SH-SY5Y (cell line): ENCODE results near the gene GCG.

Experiments
- GATA2 ChIP-seq: IDR thresholded peaks from 2 replicates; pipeline ENCODE4 v1.6.1; 2011; ENCODE audit warnings: mild to moderate bottlenecking, low read depth, low read length
- GATA3 ChIP-seq: IDR thresholded peaks from 2 replicates; pipeline ENCODE4 v1.6.1; 2011; ENCODE audit warnings: low read depth, mild to moderate bottlenecking, low read length, moderate library complexity

GRCh38 chr2:162127422-162127821 lies 24.6 kb downstream of the GCG start:
- TF ChIP-seq GATA2 (no peak), GATA3 (no peak)
